HG03108 (cell line): Measurements from ENCODE around the gene PSEN1.

Experiments
- ATAC-seq: cut with Tn5 transposase; IDR thresholded peaks from one replicate; pipeline ENCODE4 v1.9.1; 2021; ENCODE audit warnings: moderate library complexity; ENCODE audit not compliant: unreplicated experiment

Gene PSEN1

DNA sequence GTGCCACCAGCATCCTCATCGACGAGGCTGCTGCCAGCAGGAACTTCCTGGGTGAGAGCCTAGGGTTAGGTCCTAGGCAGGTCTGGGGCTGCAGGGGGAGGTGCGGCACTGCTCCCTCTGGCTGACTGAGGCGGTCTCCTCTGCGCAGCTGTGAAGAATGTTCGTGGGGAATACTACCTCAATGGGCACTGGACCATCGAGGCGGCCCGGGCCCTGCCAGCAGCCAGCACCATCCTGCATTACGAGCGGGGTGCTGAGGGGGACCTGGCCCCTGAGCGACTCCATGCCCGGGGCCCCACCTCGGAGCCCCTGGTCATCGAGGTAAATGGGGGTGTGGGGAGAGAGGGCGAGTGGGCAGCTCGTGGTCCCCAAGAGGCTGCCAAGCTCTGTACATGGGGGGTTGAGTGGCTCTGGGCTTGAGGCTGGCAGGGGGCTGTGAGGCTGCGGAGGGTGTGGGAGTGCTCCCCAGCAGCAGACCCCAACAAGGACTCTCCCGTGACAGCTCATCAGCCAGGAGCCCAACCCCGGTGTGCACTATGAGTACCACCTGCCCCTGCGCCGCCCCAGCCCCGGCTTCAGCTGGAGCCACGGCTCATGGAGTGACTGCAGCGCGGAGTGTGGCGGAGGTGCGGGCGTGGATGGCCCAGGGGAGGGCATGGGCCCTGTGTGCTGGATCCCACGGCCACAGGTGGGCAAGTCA, 115.4 kb downstream of the PSEN1 start:
- no peak for ATAC-seq

GRCh38 chr14:73252491-73253322, 116.4 kb downstream of the PSEN1 start:
- no peak for ATAC-seq

DNA sequence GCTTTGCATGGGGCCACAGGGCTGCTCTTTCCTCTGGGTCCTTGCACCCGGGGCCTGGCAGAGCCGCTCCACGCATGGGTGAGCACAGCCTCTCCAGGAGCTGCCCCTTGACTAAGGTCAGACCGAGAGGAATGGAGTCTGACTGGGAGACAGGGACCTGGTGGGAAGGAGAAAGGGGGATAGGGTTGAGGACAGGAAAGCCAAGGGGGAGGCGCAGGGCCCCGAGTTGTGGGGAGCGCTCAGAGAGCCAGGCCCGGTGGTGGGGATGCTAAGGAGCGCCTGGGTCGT, 117.0 kb downstream of the PSEN1 start:
- ATAC-seq = no peak

DNA sequence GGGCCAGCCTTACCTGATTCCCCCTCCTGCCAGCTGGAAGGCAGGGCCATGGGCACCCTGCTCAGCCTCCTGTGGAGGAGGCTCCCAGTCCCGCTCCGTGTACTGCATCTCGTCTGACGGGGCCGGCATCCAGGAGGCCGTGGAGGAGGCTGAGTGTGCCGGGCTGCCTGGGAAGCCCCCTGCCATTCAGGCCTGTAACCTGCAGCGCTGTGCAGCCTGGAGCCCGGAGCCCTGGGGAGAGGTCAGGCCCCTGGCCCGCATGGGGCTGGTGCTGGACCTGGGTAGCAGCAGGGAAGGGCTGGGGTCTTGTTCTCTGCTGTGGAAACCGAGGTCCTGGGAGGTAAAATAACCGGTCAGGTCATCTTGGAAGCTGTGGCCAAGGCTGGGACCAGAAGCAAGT, 117.4 kb downstream of the PSEN1 start:
- ATAC-seq = no peak

GRCh38 chr14:73254247-73255004, 118.1 kb downstream of the PSEN1 start:
- no peak for ATAC-seq

DNA sequence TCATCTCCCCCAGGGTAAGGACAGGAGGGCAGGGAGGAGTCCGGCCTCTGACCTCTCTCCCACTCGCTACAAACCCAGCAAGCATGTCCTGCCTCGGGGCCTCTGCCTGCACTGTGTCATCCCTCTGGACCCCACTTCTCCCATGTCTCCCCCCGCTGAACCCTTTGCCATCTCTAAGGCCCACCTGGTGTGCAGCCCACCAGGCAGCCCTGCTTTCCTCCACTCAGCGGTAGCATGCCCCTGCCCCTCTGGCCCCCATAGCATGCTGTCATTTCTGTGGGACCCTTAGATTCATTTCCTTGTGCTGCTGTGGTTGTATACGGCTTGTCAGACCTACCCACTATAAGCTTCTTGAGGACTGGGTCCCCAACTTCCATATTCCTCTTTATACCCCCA, 118.7 kb downstream of the PSEN1 start:
- ATAC-seq = no peak

DNA sequence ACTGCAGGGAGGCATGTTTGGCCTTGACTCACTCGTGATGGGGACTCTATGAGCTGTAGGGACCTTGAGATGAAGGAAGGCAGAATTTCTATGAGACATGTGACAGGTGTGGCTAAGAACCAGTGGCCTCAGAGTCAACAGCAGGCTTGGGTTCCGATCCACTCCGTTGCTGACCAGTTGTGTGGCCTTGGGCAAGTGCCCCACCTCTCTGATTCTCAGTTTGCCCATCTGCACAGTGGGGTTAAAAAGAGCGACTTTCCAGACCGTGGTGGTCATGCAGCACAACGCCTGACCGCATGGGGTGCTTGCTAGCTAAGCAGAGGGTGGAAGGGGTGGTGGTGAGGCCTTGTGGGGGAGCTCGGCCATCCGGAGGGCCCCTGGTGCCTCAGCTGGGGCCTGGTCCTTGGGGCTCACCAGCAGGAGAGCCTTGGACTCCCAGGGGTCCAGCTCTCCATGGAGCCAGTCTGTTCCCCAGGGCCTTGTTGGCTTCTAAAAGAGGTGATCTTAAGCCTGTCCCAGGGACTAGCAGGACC, 119.5 kb downstream of the PSEN1 start:
- no peak for ATAC-seq

GRCh38 chr14:73258076-73258475, 121.8 kb downstream of the PSEN1 start:
- no peak for ATAC-seq

DNA sequence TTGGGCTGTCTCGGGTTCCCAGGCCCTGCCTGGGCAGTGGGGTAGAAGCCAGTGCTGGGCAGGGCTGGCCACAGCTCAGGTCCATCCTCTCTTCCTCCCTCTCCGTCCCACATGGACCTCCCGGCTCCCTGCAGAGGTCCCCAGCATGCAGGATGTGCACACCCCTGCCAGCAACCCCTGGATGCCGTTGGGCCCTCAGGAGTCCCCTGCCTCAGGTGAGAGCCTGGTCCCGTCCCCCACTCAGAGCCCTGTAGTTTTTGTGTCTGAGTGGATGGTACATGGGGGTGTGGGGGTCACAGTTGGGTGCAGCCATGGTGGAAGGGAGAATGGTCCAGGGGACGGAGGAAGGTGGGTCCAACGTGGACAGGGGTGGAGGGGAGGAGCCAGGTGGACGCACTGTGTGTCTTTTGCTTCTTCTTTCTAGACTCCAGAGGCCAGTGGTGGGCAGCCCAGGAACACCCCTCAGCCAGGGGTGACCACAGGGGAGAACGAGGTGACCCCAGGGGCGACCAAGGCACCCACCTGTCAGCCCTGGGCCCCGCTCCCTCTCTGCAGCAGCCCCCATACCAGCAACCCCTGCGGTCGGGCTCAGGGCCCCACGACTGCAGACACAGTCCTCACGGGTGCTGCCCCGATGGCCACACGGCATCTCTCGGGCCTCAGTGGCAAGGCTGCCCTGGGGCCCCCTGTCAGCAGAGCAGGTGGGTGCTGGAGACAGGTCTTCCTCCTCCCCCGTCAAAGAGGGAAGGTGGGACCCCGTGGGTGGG, 122.7 kb downstream of the PSEN1 start:
- ATAC-seq = no peak

DNA sequence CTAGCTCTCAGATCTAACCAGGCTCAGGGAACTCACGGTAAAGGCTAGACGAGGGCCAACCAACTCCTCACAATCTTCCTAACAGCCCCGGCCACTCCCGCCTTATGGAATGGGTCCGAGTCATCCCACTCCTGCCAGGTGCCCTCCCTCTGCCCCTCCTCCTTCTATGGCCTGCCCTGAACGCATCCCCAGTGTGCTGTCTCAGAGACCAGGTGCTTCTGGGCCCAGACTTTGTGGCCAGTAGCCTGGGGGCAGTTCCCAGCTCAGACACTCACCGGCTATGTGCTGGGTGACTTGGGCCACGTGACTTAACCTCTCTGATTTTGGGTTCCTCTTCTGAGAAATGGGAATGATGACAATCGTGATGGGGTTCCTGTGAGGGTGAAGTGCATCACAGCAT, 123.5 kb downstream of the PSEN1 start:
- ATAC-seq = no peak

DNA sequence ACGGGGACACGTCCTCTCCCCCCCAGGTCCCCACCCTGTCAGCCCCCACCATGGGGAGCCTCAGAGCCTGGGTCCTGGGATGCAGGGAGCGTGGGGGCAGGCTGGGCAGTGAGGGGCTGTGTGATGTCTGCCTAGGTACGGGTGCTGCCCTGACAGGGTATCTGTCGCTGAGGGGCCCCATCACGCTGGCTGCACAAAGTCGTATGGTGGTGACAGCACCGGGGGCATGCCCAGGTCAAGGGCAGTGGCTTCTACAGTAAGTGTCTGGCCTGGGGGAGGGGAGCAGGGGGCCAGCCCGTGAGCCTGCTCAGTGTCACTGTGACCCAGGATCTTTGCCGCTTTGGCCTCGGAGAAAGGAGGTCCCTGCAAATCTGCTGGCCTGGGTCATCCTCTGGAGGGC, 124.3 kb downstream of the PSEN1 start:
- ATAC-seq = no peak

GRCh38 chr14:73261075-73261474, 124.8 kb downstream of the PSEN1 start:
- ATAC-seq = no peak

GRCh38 chr14:73261520-73262426, 125.5 kb downstream of the PSEN1 start:
- no peak for ATAC-seq

DNA sequence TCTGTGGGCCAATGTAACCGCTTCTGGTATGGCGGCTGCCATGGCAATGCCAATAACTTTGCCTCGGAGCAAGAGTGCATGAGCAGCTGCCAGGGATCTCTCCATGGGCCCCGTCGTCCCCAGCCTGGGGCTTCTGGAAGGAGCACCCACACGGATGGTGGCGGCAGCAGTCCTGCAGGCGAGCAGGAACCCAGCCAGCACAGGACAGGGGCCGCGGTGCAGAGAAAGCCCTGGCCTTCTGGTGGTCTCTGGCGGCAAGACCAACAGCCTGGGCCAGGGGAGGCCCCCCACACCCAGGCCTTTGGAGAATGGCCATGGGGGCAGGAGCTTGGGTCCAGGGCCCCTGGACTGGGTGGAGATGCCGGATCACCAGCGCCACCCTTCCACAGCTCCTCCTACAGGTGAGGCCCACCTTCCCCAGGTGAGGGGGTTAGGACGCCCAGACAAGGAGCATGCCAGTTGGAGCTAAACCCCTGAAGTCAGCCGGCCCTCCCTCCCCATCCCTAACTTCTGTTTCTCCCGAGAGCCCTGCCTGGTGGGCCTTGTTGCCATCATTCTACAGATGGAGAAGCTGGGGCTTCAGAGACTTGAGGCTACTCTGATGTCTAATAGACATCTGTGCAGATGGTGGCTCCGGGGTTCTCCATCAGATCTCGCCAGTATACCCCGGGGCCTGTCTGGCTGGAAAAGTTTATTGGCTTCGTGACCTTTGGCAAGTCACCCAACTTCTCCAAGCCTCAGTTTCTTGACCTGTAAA, 126.3 kb downstream of the PSEN1 start:
- no peak for ATAC-seq

GRCh38 chr14:73263606-73264005, 127.3 kb downstream of the PSEN1 start:
- no peak for ATAC-seq

DNA sequence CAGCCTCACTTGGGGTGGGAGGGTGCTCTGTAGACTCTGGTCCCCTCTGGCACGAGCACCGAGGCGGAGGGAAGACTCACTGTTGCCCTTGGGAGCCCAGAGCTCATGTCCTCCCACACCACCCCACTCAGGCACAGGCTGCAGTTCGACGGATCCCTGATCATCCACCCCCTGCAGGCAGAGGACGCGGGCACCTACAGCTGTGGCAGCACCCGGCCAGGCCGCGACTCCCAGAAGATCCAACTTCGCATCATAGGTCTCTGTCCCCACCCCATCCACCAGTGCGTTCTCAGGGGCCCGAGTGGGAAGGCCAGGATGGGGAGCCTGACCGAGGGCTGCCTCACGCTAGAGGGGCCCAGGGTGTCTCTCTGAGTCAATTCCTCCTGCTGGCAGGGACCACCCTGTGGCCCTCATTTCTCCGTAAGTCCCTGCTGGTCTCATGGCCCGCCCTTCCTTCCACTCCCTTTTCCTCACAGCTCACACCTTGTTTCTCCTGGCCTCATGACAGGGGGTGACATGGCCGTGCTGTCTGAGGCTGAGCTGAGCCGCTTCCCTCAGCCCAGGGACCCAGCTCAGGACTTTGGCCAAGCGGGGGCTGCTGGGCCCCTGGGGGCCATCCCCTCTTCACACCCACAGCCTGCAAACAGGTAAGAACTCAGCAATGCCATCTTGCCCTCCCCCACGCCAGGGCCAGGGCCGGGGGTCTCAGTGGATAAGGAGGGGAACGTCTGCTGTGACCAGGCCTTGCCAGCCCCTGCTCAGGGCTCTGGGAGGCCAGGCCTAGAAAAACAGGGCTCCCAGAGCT, 128.0 kb downstream of the PSEN1 start:
- ATAC-seq = no peak

DNA sequence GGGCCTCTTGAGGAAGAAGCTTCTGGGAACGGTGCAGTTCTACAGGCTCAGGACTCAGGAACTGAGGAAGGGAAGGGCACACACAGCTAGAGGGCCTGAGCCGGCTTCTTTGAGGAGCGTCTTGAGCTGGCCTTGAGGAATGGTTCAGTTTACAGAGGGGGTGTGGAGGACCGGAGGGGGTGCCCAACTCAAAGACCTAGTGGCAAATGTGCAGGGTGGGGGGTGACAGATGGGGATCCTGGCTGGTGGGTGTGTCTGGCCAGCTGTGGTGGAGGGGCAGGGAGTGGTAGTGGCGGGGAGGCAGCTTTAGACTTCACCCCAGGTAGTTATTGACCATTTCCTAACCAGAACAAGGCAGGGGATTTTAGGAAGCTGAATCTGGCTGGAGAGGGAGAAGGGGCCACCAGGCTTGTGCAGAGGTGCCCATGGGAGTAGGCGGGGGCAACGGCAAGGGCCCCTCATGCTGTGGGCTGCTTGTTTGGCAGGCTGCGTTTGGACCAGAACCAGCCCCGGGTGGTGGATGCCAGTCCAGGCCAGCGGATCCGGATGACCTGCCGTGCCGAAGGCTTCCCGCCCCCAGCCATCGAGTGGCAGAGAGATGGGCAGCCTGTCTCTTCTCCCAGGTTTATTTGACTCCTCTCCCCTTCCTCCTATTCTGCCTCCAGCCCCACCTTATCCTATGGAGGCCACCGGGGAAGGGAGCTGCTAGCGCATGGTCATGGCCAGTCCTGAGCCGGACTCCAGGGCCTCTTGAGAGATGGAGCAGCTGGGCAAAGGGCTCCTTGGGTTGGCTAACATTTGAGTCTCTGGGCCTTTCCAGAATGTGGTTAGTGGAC, 128.8 kb downstream of the PSEN1 start:
- no peak for ATAC-seq

DNA sequence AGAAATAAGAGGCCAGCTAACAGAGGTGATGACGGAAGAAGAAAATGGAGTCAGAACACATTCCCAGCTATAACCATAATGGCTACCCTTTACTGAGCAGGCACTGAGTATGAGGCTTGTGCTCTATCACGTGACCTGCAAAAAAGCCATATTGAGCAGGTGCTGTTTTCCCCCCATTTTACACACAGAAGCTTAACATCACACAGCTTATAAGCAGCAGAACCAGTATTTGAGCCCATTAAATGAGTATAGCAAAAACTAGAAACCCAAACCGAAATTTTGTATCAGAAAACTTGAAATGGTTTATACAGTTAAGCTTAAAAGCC, 129.4 kb downstream of the PSEN1 start:
- no peak for ATAC-seq
